Measurements from ENCODE around the gene CCDC74B.
"Not testable (repeated sequence)": the region's sequence is repeated elsewhere in the genome, so short reads cannot be mapped to it uniquely, and the experiment has no call there.

GRCh38 chr2:130136546-130136945, 8.4 kb downstream of the CCDC74B start:
- not testable (repeated sequence) for TF ChIP-seq CTCF, POLR2A (IDR thresholded peaks at IDR 0.05)

All from vagina (tissue), 2 donors.